ENCODE measurements around the gene GRK5. TPM values are rescaled to one million over a fixed set of nuclear protein-coding genes. Genes with fewer than 3 reads are reported as not detected.

The GRK5 gene
- total RNA-seq, 2 experiments from 2014 or later: 23.2 to 29.5 TPM

DNA sequence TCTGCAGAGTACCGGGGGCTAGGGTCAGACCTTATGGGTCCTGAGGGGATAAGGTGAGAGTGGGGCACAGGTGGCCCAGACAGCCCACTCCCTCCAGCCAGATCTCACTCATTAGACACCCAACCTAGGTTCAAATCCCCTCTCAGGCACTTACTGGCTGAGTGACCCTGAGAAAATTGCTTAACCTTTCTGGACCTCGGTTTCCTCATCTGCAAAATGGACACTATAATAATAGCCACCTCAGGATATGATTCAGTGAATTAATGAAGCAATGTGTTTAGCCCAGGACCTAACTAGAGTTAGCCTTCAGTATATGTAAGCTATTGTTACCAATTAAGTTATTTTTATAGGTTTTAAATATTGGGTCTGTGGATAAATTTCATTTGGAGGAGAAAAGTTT is 212.6 kb downstream of the GRK5 start:
- Mint-ChIP-seq H3K36me3 (no peaks in the 10 kb centered on the region), H3K27me3 (no peaks in the 10 kb centered on the region), H3K27ac (no peak overlapping the region), H3K9me3 (ENCODE audit: low read depth) (no peaks in the 10 kb centered on the region), H3K4me3 (no peak overlapping the region), H3K4me1 (no peaks in the 10 kb centered on the region)
- CTCF ChIA-PET: interaction anchor here (1.2 to 4.8 kb wide), 4 partner anchors 25 to 220 kb away, joined by 3 to 38 read pairs (median 19); partner anchors contain the start of gene GRK5
- ATAC-seq (no peak), DNase-seq (no peak)

DNA sequence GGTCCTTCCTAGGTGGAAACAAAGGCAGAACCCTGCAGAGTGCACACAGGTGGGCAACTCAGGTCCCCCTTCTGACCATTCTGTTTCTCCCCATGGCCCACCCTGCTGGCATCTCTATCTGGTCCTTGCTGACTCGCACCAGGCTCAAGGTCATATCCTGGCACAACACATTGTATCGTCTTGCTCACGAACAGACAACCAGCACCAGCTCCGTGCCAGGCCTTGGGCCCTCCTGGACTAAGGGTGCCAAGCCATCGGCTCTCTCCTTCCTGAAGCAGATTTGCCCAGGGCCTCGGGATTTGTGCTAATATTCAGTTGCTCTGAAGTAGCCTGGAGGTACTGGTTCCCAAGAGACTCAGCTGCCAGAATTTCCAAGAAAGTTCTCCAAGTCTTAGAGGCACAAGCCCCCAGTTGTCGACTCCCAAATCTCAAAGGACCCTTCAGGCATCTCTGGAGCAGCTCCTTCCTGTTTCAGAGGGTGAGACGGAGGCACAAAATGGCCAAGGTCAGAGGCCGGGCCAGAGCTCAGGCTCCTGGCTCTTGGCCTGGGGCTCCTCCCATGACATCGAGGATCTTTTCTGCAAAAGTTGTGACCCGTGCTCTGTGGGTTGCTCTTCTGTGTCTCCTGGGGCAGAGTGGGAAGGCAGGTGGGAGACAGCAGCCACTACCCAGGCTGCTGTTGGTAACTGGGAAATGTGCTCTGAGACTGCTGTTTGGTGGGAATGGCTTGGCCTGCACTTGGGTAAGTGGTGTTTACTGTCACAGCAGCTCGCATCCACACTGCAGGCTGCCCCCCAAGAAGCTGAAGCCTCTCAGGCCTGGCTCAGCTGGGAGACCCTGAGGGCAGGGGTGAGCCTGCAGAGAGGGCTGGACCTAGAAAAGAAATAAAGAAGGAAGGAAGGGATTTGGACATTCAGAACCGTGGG is 213.8 kb downstream of the GRK5 start:
- H3K27ac Mint-ChIP-seq: no peak overlapping the region
- H3K36me3 Mint-ChIP-seq: peaks cover 5% of the 10 kb centered on the region
- CTCF ChIA-PET: interaction anchor here (1.0 to 1.3 kb wide), 4 partner anchors 20 to 222 kb away, joined by 3 to 5 read pairs (median 4); no protein-coding TSS in a partner anchor
- H3K4me3 Mint-ChIP-seq: no peak overlapping the region
- DNase-seq (no peak), ATAC-seq (no peak)
- H3K4me1 Mint-ChIP-seq: no peaks in the 10 kb centered on the region
- no peaks in the 10 kb centered on the region for H3K27me3 Mint-ChIP-seq
- no peaks in the 10 kb centered on the region for H3K9me3 Mint-ChIP-seq (ENCODE audit: low read depth)

GRCh38 chr10:119421891-119422681 is 214.7 kb downstream of the GRK5 start:
- no peaks in the 10 kb centered on the region for H3K4me1 Mint-ChIP-seq

GRCh38 chr10:119422682-119423509 is 215.5 kb downstream of the GRK5 start:
- no peak for DNase-seq
- Mint-ChIP-seq H3K27ac (no peak overlapping the region), H3K27me3 (no peaks in the 10 kb centered on the region), H3K9me3 (ENCODE audit: low read depth) (no peaks in the 10 kb centered on the region), H3K4me3 (no peak overlapping the region), H3K4me1 (no peaks in the 10 kb centered on the region), H3K36me3 (peaks cover 5% of the 10 kb centered on the region)
- CTCF ChIA-PET: interaction anchor here (0.8 to 1.7 kb wide), 4 partner anchors 21 to 120 kb away, joined by 3 to 4 read pairs (median 4); partner anchors contain the start of gene RGS10
- ATAC-seq: no peak

More at GRCh38 chr10:119421891-119422681, 214.7 kb downstream of the GRK5 start:
- Mint-ChIP-seq H3K27me3 (no peaks in the 10 kb centered on the region), H3K27ac (no peak overlapping the region), H3K4me3 (no peak overlapping the region), H3K9me3 (ENCODE audit: low read depth) (no peaks in the 10 kb centered on the region), H3K36me3 (peaks cover 5% of the 10 kb centered on the region)
- CTCF ChIA-PET: interaction anchor here (0.6 to 1.7 kb wide), 7 partner anchors 21 to 223 kb away, joined by 3 to 4 read pairs (median 3); partner anchors contain the start of gene RGS10
- no peak for ATAC-seq
- no peak for DNase-seq

- Mint-ChIP-seq H3K9me3 (ENCODE audit: low read depth) (no peaks in the 10 kb centered on the region), H3K27ac (no peak overlapping the region), H3K27me3 (no peaks in the 10 kb centered on the region), H3K4me3 (no peak overlapping the region), H3K4me1 (no peaks in the 10 kb centered on the region), H3K36me3 (peaks cover 5% of the 10 kb centered on the region)
- DNase-seq (no peak), ATAC-seq (no peak)
- CTCF ChIA-PET: interaction anchor here (1.6 to 2.1 kb wide), 3 partner anchors 66 to 217 kb away, joined by 3 to 5 read pairs (median 4); partner anchors contain the start of genes GRK5 and RGS10
These were observed 216.3 kb downstream of the GRK5 start for GRCh38 chr10:119423510-119424257.

DNA sequence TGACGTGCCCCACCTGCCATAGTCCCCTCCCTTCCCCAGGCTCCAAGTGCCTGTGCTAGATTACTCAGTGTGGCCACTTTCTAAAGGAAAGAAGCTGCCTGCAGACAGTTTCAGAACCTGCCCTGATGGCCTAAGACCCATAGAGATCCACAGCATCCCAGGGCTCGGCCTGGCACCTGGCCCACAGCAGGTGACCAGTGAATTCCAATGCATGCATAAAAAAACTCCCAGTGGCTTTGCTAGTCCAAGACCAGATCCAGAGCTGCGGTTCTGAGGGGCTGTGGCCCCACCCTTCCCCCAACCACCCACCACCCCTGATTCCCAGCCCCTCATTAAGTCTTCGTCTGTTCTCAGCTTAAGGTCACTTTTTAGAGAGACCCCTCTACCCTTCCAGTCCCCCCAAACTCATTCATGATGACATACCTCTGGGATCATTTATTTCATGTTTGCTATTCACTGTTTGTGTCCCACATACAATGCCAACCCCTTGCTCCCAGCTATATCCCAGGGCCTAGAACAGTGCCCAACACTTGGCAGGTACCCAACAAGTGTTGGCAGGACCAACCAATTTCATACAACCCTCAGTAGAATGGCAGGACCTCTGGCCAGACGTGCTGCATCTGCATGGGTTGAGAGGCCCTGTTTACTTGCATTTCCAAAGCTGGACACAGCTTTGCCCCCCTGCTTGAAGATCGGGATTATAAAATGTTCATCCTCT is 217.0 kb downstream of the GRK5 start:
- DNase-seq (no peak), ATAC-seq (no peak)
- no peaks in the 10 kb centered on the region for H3K9me3 Mint-ChIP-seq (ENCODE audit: low read depth)
- H3K36me3 Mint-ChIP-seq: peaks cover 5% of the 10 kb centered on the region
- H3K27ac Mint-ChIP-seq: no peak overlapping the region
- CTCF ChIA-PET: interaction anchor here (0.9 to 2.1 kb wide), 3 partner anchors 119 to 225 kb away, joined by 3 to 5 read pairs (median 5); partner anchors contain the start of genes GRK5 and RGS10
- peaks cover under 1% of the 10 kb centered on the region for H3K4me1 Mint-ChIP-seq
- no peaks in the 10 kb centered on the region for H3K27me3 Mint-ChIP-seq
- H3K4me3 Mint-ChIP-seq: no peak overlapping the region

GRCh38 chr10:119425102-119425880 is 217.9 kb downstream of the GRK5 start:
- ATAC-seq (no peak), DNase-seq (no peak)
- CTCF ChIA-PET: interaction anchor here (0.6 to 2.1 kb wide), 4 partner anchors 118 to 260 kb away, joined by 3 to 5 read pairs (median 4); partner anchors contain the start of genes GRK5 and RGS10
- H3K36me3 Mint-ChIP-seq: peaks cover 5% of the 10 kb centered on the region
- no peaks in the 10 kb centered on the region for H3K9me3 Mint-ChIP-seq (ENCODE audit: low read depth)
- H3K27me3 Mint-ChIP-seq: no peaks in the 10 kb centered on the region
- no peak overlapping the region for H3K27ac Mint-ChIP-seq
- no peak overlapping the region for H3K4me3 Mint-ChIP-seq
- peaks cover 5% of the 10 kb centered on the region for H3K4me1 Mint-ChIP-seq

GRCh38 chr10:119425881-119426170 is 218.5 kb downstream of the GRK5 start:
- no peak for DNase-seq
- no peak for ATAC-seq
- H3K9me3 Mint-ChIP-seq (ENCODE audit: low read depth): no peaks in the 10 kb centered on the region
- H3K27me3 Mint-ChIP-seq: no peaks in the 10 kb centered on the region
- H3K4me3 Mint-ChIP-seq: no peak overlapping the region
- H3K4me1 Mint-ChIP-seq: peaks cover 5% of the 10 kb centered on the region
- H3K27ac Mint-ChIP-seq: no peak overlapping the region
- H3K36me3 Mint-ChIP-seq: peaks cover 5% of the 10 kb centered on the region
- CTCF ChIA-PET: interaction anchor here (0.6 to 2.1 kb wide), 3 partner anchors 219 to 259 kb away, joined by 3 to 5 read pairs (median 5); partner anchors contain the start of gene GRK5

- no peak for ATAC-seq
- DNase-seq: no peak
- Mint-ChIP-seq H3K27ac (no peak overlapping the region), H3K9me3 (ENCODE audit: low read depth) (no peaks in the 10 kb centered on the region), H3K27me3 (no peaks in the 10 kb centered on the region), H3K4me1 (peaks cover 5% of the 10 kb centered on the region), H3K36me3 (peaks cover 5% of the 10 kb centered on the region), H3K4me3 (no peak overlapping the region)
- CTCF ChIA-PET: no interaction called here
These were observed 219.3 kb downstream of the GRK5 start for GRCh38 chr10:119426699-119427098.

DNA sequence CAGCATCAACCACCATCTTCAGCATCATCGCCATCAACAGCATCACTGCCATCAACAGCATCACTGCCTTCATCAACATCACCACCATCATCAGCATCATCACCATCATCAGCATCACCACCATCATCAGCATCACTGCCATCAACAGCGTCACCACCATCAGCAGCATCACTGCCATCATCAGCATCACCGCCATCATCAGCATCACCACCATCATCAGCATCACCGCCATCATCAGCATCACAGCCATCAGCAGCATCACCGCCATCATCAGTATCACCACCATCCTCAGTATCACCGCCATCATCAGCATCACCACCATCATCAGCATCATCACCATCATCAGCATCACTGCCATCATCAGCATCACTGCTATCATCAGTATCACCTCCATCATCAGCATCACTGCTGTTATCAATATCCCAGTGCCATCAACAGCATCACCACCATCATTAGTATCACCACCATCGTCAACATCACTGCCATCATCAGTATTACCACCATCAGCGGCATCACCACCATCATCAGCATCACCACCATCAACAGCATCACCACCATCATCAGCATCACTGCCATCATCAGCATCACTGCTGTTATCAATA is 220.0 kb downstream of the GRK5 start:
- Mint-ChIP-seq H3K36me3 (peaks cover 5% of the 10 kb centered on the region), H3K9me3 (ENCODE audit: low read depth) (no peaks in the 10 kb centered on the region), H3K27me3 (no peaks in the 10 kb centered on the region), H3K27ac (no peak overlapping the region), H3K4me1 (peaks cover 5% of the 10 kb centered on the region), H3K4me3 (no peak overlapping the region)
- ATAC-seq (no peak), DNase-seq (no peak)
- CTCF ChIA-PET: no interaction called here

- peaks cover 19% of the 10 kb centered on the region for H3K36me3 Mint-ChIP-seq
- H3K4me3 Mint-ChIP-seq: no peak overlapping the region
- H3K9me3 Mint-ChIP-seq (ENCODE audit: low read depth): peaks cover 6% of the 10 kb centered on the region
- CTCF ChIA-PET: interaction anchor here (1.4 kb wide), 1 partner anchor 16 kb away, joined by 3 read pairs; no protein-coding TSS in a partner anchor
- peaks cover 5% of the 10 kb centered on the region for H3K4me1 Mint-ChIP-seq
- no peak for ATAC-seq
- H3K27me3 Mint-ChIP-seq: no peaks in the 10 kb centered on the region
- no peak overlapping the region for H3K27ac Mint-ChIP-seq
- DNase-seq: no peak
These were observed 221.4 kb downstream of the GRK5 start for GRCh38 chr10:119428789-119429188.

Measured in activated CD8-positive, alpha-beta memory T cell treated with anti-CD3 and anti-CD28 coated beads, Interleukin-2, amount 10 ng/mL, durations not matched to agents 7 days and 5 days (primary cell).